ENCODE data around the gene GALT.

GRCh38 chr9:34612788-34613390 lies 33.6 kb upstream of the GALT start:
- TF ChIP-seq CTCF (conservative IDR thresholded peaks at IDR 0.05 in 1 of 2, IDR thresholded peaks at IDR 0.05 in 1 of 2; ENCODE audit: low read depth in 1 of 2, low read length in 2 of 2) (peak; percentile 73 to 90), EZH2 (IDR thresholded peaks at IDR 0.05; ENCODE audit: low read length, missing control alignments) (no peak)
